Loucy (cell line): Measurements from ENCODE around the gene SPATA33.

Source experiments
- EZH2phosphoT487 ChIP-seq: fragments of 200-600 bp; IDR thresholded peaks from 2 replicates; pipeline ENCODE4 v1.6.1; 2018; ENCODE audit warnings: antibody characterized with exemption, mild to moderate bottlenecking, moderate library complexity, borderline replicate concordance
- TF ChIP-seq, protein P1 (sequence below): fragments of 200-600 bp; sonication (generic); conservative IDR thresholded peaks from 2 replicates; pipeline ENCODE4 v1.5.1; 2014; ENCODE audit warnings: mild to moderate bottlenecking, antibody characterized with exemption, low read length

- TF ChIP-seq, protein P1, sequence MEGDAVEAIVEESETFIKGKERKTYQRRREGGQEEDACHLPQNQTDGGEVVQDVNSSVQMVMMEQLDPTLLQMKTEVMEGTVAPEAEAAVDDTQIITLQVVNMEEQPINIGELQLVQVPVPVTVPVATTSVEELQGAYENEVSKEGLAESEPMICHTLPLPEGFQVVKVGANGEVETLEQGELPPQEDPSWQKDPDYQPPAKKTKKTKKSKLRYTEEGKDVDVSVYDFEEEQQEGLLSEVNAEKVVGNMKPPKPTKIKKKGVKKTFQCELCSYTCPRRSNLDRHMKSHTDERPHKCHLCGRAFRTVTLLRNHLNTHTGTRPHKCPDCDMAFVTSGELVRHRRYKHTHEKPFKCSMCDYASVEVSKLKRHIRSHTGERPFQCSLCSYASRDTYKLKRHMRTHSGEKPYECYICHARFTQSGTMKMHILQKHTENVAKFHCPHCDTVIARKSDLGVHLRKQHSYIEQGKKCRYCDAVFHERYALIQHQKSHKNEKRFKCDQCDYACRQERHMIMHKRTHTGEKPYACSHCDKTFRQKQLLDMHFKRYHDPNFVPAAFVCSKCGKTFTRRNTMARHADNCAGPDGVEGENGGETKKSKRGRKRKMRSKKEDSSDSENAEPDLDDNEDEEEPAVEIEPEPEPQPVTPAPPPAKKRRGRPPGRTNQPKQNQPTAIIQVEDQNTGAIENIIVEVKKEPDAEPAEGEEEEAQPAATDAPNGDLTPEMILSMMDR: no peak
- no peak for TF ChIP-seq EZH2phosphoT487
These were observed 24.5 kb upstream of the SPATA33 start for GRCh38 chr16:89633064-89633631.
